Measurements from ENCODE around the gene VSTM1. TPM values are rescaled to one million over a fixed set of nuclear protein-coding genes. Genes with fewer than 3 reads are reported as not detected.
"Not testable (repeated sequence)": the region's sequence is repeated elsewhere in the genome, so short reads cannot be mapped to it uniquely, and the experiment has no call there.

The VSTM1 gene
- total and polyA plus RNA-seq, 12 donors = 0.33 to 0.60 TPM; not detected in 10

DNA sequence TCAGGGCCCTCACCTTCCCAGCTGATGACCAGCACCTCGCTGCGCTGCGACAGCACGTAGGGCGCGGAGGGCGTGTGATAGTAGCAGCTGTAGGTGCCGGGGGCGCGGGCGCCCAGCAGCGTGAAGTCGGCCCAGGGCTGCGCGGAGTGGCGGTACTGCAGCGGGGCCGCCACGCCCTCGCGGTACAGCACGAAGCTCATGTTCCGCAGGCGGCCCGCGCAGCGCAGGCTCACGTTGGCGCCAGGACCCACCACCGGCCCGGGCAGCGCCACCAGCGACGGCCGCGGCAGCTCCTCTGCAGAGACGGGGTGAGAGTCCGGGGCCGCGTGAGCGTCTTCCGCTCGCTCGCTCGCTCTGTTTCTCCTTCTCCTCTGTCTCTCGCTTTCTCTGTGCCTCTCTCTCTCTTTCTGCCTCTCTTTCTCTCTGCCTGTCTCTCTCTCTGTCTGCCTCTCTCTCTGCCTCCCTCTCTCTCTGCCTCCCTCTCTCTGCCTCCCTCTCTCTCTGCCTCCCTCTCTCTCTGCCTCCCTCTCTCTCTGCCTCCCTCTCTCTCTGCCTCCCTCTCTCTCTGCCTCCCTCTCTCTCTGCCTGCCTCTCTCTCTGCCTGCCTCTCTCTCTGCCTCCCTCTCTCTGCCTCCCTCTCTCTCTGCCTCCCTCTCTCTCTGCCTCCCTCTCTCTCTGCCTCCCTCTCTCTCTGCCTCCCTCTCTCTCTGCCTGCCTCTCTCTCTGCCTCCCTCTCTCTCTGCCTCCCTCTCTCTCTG, 32.3 kb upstream of the VSTM1 start:
- Histone ChIP-seq H3K4me1 (peaks cover 0 to 24% (median 6%) of the 10 kb centered on the region in 9 donors), H3K27me3 (peaks cover 0 to 54% (median 26%) of the 10 kb centered on the region in 7 donors), H3K4me3 (peak overlapping the region in 8 of 10 donors; percentile 10 to 51 (median 34)), H3K27ac (peak overlapping the region in 1 of 10 donors; percentile 73)
- H3K9me3 ChIP-seq; intact Hi-C loops (cut with DNase I); H3K36me3 ChIP-seq: not testable (repeated sequence)
- DNase-seq (peak in 1 of 2 donors; percentile 55), ATAC-seq (peak; percentile 51 to 80 (median 68))
- TF ChIP-seq, protein P1, sequence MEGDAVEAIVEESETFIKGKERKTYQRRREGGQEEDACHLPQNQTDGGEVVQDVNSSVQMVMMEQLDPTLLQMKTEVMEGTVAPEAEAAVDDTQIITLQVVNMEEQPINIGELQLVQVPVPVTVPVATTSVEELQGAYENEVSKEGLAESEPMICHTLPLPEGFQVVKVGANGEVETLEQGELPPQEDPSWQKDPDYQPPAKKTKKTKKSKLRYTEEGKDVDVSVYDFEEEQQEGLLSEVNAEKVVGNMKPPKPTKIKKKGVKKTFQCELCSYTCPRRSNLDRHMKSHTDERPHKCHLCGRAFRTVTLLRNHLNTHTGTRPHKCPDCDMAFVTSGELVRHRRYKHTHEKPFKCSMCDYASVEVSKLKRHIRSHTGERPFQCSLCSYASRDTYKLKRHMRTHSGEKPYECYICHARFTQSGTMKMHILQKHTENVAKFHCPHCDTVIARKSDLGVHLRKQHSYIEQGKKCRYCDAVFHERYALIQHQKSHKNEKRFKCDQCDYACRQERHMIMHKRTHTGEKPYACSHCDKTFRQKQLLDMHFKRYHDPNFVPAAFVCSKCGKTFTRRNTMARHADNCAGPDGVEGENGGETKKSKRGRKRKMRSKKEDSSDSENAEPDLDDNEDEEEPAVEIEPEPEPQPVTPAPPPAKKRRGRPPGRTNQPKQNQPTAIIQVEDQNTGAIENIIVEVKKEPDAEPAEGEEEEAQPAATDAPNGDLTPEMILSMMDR (IDR thresholded peaks at IDR 0.05) = peak in 1 of 9 donors; percentile 7
- WGBS, 2 donors = 0 to 1% methylated on average over 46 of the region's 46 CpGs

DNA sequence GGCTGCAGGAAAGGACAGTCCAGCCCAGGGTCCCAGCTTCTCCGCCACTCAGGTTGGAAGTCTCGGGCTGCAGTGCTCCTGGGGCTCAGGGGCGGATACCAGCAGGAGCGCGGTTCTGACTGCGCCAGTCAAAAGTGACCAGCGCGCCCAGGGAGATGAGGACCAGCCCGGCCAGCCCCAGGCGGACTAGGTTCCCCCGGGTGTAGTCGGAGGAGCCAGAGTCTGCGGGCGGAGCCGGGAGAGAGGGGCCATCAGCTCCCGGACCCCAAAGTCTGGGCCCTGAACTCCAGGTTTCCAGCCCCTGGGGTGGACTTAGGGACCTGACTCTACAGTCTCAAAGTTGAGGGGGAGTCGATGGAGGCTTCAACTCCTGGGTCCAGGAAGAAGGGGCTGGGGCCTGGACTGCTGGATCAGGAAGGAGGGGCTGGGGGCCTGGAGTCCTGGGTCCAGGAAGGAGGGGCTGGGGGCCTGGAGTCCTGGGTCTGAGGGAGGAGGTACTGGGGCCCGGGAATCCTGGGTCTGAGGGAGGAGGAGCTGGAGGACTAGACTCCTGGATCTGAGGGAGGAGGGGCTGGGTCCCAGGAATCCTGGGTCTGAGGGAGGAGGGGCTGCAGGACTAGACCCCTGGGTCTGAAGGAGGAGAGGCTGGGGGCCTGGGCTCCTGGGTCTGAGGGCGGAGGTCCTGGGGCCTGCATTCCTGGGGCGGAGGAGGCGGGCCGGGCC, 31.6 kb upstream of the VSTM1 start:
- TF ChIP-seq, protein P1 (IDR thresholded peaks at IDR 0.05) = no peak
- Histone ChIP-seq H3K9me3 (no peaks in the 10 kb centered on the region), H3K4me1 (peaks cover 0 to 21% (median 6%) of the 10 kb centered on the region in 9 donors), H3K27ac (peak overlapping the region in 1 of 10 donors; percentile 50), H3K4me3 (peak overlapping the region in 8 of 10 donors; percentile 10 to 51 (median 34)), H3K27me3 (peaks cover 0 to 59% (median 26%) of the 10 kb centered on the region in 7 donors), H3K36me3 (no peaks in the 10 kb centered on the region)
- no peak for DNase-seq
- 67 to 72% methylated on average over 22 of the region's 22 CpGs for WGBS, 2 donors
- ATAC-seq = peak in 2 of 8 donors; percentile 8 to 12
- intact Hi-C loops (cut with DNase I) = no loop called here

DNA sequence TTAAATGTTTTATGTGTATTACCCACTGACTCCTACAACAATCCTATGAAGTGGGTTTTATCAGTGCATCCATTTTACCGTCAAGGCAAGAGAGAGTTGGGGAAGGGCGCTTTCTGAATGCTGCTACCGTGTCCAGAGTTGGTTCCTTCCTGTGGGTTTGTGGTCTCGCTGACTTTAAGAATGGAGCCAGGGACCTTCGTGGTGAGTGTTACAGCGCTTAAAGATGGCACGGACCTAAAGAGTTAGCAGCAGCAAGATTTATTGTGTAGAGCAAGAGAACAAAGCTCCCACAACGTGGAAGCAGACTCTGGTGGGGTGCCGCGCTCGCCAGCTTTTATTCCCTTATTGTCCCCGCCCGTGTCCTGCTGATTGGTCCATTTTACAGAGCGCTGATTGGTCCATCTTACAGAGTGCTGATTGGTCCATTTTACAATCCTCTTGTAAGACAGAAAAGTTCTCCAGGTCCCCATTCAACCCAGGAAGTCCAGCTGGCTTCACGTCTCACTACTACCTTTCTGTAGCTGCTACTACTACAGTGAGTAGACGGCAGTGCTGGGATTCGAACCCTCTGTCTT, 30.8 kb upstream of the VSTM1 start:
- no peak for ATAC-seq
- intact Hi-C loops (cut with DNase I) = no loop called here

More for the DNA sequence above, 30.8 kb upstream of the VSTM1 start:
- Histone ChIP-seq H3K4me1 (peaks cover 0 to 21% (median 6%) of the 10 kb centered on the region in 9 donors), H3K4me3 (no peak overlapping the region), H3K36me3 (no peaks in the 10 kb centered on the region), H3K27me3 (peaks cover 0 to 67% (median 28%) of the 10 kb centered on the region in 7 donors), H3K27ac (no peak overlapping the region), H3K9me3 (no peaks in the 10 kb centered on the region)
- WGBS, 2 donors = 83 to 87% methylated on average over 17 of the region's 17 CpGs
- no peak for DNase-seq
- TF ChIP-seq, protein P1 (IDR thresholded peaks at IDR 0.05) = no peak

Measured in heart right ventricle (tissue), 16 donors.